Pons (tissue), 1 donor: Measurements from ENCODE around the gene TCHP.
"Not testable (repeated sequence)": the region's sequence is repeated elsewhere in the genome, so short reads cannot be mapped to it uniquely, and the experiment has no call there.

Experiments used
- DNase-seq: peaks from one replicate; pipeline ENCODE4 v3.0.0-alpha.2; 2016; ENCODE audit warnings: low spot score

TCHP gene

GRCh38 chr12:109879351-109880042 is 20.6 kb upstream of the TCHP start:
- peak; percentile 72 for DNase-seq

GRCh38 chr12:109880043-109880931 is 19.8 kb upstream of the TCHP start, which contains the start of gene GLTP:
Gene GLTP, minus strand, starts transcription at chr12:109880541. Its CDS starts 167 bp downstream, at chr12:109880374.
- peak; percentile 84 for DNase-seq

- DNase-seq: no peak
Observed at GRCh38 chr12:109880938-109881337, 19.1 kb upstream of the TCHP start.

GRCh38 chr12:109881752-109882151 is 18.3 kb upstream of the TCHP start:
- DNase-seq: no peak

- no peak for DNase-seq
Observed at GRCh38 chr12:109883461-109883860, 16.6 kb upstream of the TCHP start.

GRCh38 chr12:109885616-109886015 is 14.5 kb upstream of the TCHP start:
- no peak for DNase-seq

- no peak for DNase-seq
Observed at GRCh38 chr12:109888179-109889020, 11.7 kb upstream of the TCHP start.

- no peak for DNase-seq
Observed at GRCh38 chr12:109890620-109891170, 9.4 kb upstream of the TCHP start.

GRCh38 chr12:109891731-109892130 is 8.3 kb upstream of the TCHP start:
- DNase-seq: not testable (repeated sequence)

- no peak for DNase-seq
Observed at GRCh38 chr12:109892165-109892715, 7.8 kb upstream of the TCHP start.

- no peak for DNase-seq
Observed at GRCh38 chr12:109892748-109893147, 7.3 kb upstream of the TCHP start.

GRCh38 chr12:109893261-109893995 is 6.6 kb upstream of the TCHP start:
- no peak for DNase-seq

- DNase-seq: no peak
Observed at GRCh38 chr12:109894939-109895338, 5.1 kb upstream of the TCHP start.

GRCh38 chr12:109896188-109896587 is 3.9 kb upstream of the TCHP start:
- no peak for DNase-seq

GRCh38 chr12:109897029-109897428 is 3.0 kb upstream of the TCHP start:
- DNase-seq: no peak

- DNase-seq: not testable (repeated sequence)
Observed at GRCh38 chr12:109899345-109899744, 729 bp upstream of the TCHP start.

- no peak for DNase-seq
Observed at GRCh38 chr12:109900752-109901580, 892 bp downstream of the TCHP start.

- DNase-seq: no peak
Observed at GRCh38 chr12:109902891-109903418, 2.9 kb downstream of the TCHP start.

GRCh38 chr12:109905301-109905700 is 5.2 kb downstream of the TCHP start:
- DNase-seq: no peak
